NCI-H526 treated with DMSO at 0.1 percent for 48 hours (cell line): ENCODE data around the gene ITIH4.

ENCODE experiments used
- DNase-seq: peaks from one replicate; lab custom pipeline; 2025; lab: John Stamatoyannopoulos, UW

ITIH4 gene

DNA sequence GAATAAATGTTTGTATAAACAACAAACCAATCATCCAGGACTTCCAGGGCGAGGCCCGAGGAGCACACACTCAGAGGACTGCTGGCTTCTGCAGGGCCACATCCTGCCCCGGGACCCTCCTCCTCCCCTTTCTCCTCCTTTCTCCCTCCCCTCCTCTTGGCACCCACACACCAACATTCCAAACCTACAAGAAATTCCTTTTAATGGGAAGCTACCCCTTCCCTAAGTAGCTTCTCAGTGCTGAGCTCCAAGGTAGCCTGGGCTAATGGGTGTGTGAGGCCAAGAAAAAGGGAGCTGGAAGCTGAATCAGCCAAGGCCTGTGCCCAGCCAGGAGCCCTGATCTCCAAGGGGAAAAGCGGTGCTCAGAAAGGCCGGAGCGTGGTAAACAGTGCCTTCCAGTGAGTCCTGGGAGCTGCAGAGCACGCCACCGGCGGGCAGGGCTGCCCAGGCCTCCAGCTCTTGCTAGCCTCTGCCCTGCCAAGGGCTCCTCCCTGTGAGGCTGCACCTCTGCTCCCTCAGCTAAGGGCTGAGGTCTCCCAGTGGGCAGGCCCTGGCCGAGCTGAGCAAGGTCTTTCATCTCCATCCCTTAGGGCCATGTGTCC, 32.0 kb downstream of the ITIH4 start:
- DNase-seq = no peak

DNA sequence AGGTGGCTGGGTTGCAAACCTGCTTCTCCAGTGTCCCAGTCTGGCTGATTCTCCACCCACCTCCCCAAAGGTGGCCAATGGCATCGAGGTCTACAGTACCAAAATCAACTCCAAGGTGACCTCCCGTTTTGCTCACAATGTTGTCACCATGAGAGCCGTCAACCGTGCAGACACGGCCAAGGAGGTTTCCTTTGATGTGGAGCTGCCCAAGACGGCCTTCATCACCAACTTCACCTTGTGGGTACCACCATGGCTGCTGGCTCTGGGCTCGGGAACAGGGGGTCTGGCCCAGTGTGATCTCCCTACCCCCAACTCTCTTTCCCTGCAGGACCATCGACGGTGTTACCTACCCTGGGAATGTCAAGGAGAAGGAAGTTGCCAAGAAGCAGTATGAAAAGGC, 34.1 kb downstream of the ITIH4 start:
- DNase-seq = no peak

- no peak for DNase-seq
Observed at GRCh38 chr3:52795298-52795900, 35.1 kb downstream of the ITIH4 start.

GRCh38 chr3:52794612-52795099, 35.8 kb downstream of the ITIH4 start, which contains the start of gene ITIH3:
TSS of gene ITIH3 (plus strand) at chr3:52794796. CDS start at chr3:52794804, 8 bp downstream.
- DNase-seq = no peak

GRCh38 chr3:52793702-52794611, 36.5 kb downstream of the ITIH4 start:
- no peak for DNase-seq

GRCh38 chr3:52792961-52793695, 37.3 kb downstream of the ITIH4 start:
- DNase-seq = no peak

DNA sequence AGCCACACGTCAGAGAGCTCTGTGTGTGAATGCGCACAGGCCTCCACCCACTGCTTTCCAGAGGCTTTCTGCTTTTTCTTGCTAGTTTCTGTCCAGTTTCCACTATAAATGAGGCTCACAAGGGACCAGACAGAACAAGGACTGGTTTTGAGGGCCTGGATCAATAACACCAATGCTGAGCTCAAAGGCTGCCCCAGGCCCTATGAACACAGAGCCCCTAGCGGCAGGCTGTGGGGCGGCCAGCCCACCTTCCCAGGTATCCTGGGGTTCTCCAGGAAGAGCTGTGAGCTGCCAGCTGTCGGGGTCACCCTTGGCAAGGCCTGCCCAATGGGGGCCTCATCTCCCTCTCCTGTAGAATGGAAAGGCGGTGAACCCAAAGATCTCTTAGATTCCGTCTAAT, 38.1 kb downstream of the ITIH4 start:
- no peak for DNase-seq

DNA sequence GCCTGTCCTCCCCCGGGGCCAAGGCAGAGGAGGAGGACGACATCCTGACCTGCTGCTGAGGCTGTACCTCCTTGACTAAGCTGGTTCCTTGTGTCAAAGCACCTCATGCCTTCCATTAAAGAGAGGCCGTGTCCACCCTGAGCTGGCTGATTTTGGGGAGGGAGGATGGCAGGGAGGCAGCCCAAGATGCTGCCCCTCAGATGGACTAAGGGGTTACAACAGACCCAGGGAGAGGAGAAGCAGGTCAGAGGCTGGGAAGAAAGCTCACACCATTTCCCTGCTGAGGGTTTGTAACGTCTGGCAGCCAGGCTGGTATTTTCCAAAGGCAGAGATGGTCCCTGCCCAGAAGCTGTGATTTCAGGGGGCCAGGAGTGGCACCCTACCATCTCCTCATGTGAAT, 38.5 kb downstream of the ITIH4 start:
- no peak for DNase-seq

GRCh38 chr3:52791366-52791765, 39.1 kb downstream of the ITIH4 start:
- no peak for DNase-seq

GRCh38 chr3:52790741-52791140, 39.7 kb downstream of the ITIH4 start:
- no peak for DNase-seq

- no peak for DNase-seq
Observed at GRCh38 chr3:52790337-52790736, 40.1 kb downstream of the ITIH4 start.

DNA sequence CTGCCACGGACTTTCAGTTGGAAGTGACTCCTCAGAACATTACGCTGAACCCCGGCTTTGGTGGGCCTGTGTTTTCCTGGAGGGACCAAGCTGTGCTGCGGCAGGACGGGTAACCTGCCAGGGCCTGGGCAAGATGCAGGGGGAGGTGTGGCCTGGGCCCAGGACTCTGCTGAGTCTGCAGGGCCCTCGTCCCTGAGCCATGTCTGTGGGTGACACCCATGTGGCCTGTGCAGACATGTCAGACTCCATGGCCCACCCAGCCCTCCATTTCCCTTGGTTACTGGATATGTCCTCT, 40.8 kb downstream of the ITIH4 start:
- DNase-seq = no peak

- no peak for DNase-seq
Observed at GRCh38 chr3:52788890-52789745, 41.4 kb downstream of the ITIH4 start.

DNA sequence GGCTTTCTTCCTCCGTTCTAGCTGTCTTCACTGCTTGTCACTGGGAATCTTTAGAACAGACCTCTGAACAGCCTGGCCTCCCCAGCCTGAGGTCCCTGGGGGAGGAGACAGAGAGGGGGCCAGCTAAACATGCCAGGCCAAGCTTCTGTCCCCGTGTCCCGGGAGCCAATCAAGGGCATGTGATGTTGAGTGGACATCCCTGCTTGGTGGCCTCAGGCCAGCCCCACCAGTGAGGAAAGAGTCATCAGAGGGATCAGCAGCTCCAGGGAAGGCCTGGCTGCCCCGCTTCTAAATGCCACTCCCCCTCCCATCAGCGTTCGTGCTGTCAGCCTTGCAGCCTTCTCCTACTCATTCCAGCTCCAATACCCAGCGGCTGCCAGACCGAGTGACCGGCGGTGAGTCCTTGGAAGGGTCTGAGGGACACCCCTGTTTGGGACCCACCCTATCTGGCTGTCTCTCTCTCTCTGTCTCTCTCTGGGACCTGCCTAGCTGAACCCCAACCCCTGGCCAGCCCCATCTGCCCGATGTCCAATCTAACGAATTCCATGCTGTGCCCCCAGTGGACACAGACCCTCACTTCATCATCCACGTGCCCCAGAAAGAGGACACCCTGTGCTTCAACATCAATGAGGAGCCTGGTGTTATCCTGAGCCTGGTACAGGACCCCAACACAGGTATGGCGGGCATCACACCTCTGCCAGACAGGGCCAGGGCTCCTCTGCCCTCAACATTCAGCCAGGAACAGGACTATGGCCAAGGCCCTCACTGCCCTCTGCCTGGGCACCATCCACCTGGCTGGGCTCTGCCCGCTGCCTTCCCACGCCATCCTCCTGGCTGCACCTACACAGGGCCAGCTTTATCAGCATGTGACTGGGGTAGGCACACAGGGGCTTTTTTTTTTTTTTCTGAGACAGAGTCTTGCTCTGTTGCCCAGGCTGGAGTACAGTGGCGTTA, 42.5 kb downstream of the ITIH4 start:
- no peak for DNase-seq

DNA sequence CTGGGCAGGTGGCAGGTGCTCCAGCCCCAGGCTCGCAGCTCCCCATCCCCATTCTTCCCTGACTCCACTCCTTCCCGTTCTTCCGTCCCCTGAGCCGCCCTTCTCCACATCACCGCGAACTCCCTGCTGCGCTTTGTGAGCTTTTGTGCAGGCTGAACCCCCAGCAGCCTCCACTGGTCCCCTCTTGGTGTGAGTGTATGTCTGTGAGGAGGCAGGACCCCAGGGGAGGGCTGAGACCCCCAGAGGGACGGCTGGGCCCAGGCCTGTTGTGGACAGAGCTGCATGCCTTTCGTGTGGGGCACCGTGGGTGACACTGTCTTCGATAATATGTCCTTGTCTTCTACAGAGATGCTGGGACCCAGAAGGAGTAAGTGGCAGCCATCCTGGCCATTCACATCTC, 43.2 kb downstream of the ITIH4 start:
- DNase-seq = no peak

- no peak for DNase-seq
Observed at GRCh38 chr3:52786330-52787215, 43.9 kb downstream of the ITIH4 start.

GRCh38 chr3:52784931-52785590, 45.4 kb downstream of the ITIH4 start:
- DNase-seq = no peak

GRCh38 chr3:52784021-52784621, 46.4 kb downstream of the ITIH4 start:
- DNase-seq = no peak
